ENCODE measurements around the gene CD99. TPM values are rescaled to one million over a fixed set of nuclear protein-coding genes. Genes with fewer than 3 reads are reported as not detected.
"Not testable (repeated sequence)": the region's sequence is repeated elsewhere in the genome, so short reads cannot be mapped to it uniquely, and the experiment has no call there.

Gene CD99
- total RNA-seq, 5 donors from 2014 or later (not counting 1 experiment from before 2014, with no cell fraction given): 141 to 294 (median 207) TPM

DNA sequence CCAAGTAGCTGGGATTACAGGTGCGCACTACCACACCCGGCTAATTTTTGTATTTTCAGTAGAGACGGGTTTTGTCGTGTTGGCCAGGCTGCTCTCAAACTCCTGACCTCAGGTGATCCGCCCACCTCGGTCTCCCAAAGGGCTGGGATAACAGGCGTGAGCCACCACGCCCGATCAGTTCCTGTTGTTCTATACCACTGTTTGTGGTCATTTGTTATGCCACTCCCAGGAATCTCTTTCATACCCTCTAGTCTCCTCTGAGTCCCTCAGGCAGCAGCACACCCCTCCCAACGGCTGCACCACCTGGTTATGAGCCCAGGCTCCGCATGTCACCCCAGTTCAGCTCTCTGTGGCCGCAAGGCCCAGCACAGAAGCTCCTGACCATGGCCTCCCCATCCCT, 17.5 kb upstream of the CD99 start:
- ATAC-seq (replicated peaks in 1 of 4) (no peak), DNase-seq (no peak)
- Mint-ChIP-seq H3K4me1 (no peaks in the 10 kb centered on the region), H3K27me3 (no peaks in the 10 kb centered on the region), H3K36me3 (peaks cover 7% of the 10 kb centered on the region), H3K27ac (no peak overlapping the region), H3K9me3 (peaks cover 0 to 2% (median 0%) of the 10 kb centered on the region in 3 donors), H3K4me3 (no peak overlapping the region)
- Histone ChIP-seq H3K9me3 (no peaks in the 10 kb centered on the region), H3K36me3 (ENCODE audit: control insufficient read depth in 2 of 2, extremely low read depth in 1 of 2, insufficient read depth in 1 of 2, low read length in 1 of 2) (no peaks in the 10 kb centered on the region), H3K27me3 (replicated peaks in 1 of 2; ENCODE audit: control insufficient read depth in 2 of 2, extremely low read depth in 1 of 2, insufficient read depth in 2 of 2, low read length in 1 of 2) (peaks cover 0 to 3% of the 10 kb centered on the region in 2 experiments), H3K4me3 (ENCODE audit: control insufficient read depth in 1 of 2, extremely low read depth in 1 of 2, low read length in 1 of 2) (no peak overlapping the region), H3K4me1 (ENCODE audit: control insufficient read depth in 1 of 2, extremely low read depth in 1 of 2, insufficient read depth in 2 of 2, low read length in 2 of 2) (no peaks in the 10 kb centered on the region), H3K27ac (ENCODE audit: low read length) (no peak overlapping the region)
- WGBS (ENCODE audit: insufficient coverage): 85% methylated on average over 12 of the region's 12 CpGs
- CTCF ChIA-PET: no interaction called here
- POLR2A ChIA-PET: no interaction called here

DNA sequence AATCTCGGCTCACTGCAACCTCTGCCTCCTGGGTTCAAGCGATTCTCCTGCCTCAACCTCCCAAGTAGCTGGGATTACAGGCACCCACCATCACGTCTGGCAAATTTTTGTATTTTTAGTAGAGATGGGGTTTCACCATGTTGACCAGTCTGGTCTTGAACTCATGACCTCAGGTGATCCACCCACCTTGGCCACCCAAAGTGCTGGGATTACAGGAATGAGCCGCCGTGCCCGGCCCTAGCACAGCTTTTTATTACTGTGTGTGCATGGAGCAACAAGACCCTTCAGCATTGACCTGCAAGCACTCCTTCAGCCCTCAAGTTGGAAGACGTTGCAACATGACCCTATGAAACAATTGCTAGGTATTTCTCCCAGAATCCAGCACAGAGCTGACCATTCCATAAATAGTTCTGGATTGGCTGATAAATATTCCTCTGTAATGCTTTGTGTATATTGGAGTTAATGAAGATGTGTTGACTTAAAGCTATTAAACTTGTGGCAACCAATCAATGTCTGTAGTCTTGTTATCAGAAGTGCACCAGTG, 15.4 kb upstream of the CD99 start:
- H3K27ac Mint-ChIP-seq; H3K36me3 Mint-ChIP-seq; H3K4me3 ChIP-seq (ENCODE audit: control insufficient read depth in 1 of 2, extremely low read depth in 1 of 2, low read length in 1 of 2); H3K4me1 Mint-ChIP-seq; DNase-seq; POLR2A ChIA-PET; ATAC-seq (replicated peaks in 1 of 4); H3K27me3 Mint-ChIP-seq; H3K27me3 ChIP-seq (replicated peaks in 1 of 2; ENCODE audit: control insufficient read depth in 2 of 2, extremely low read depth in 1 of 2, insufficient read depth in 2 of 2, low read length in 1 of 2); H3K4me1 ChIP-seq (ENCODE audit: control insufficient read depth in 1 of 2, extremely low read depth in 1 of 2, insufficient read depth in 2 of 2, low read length in 2 of 2); H3K4me3 Mint-ChIP-seq; H3K36me3 ChIP-seq (ENCODE audit: control insufficient read depth in 2 of 2, extremely low read depth in 1 of 2, insufficient read depth in 1 of 2, low read length in 1 of 2); H3K9me3 ChIP-seq; H3K27ac ChIP-seq (ENCODE audit: low read length); H3K9me3 Mint-ChIP-seq; CTCF ChIA-PET: not testable (repeated sequence)
- 95% methylated on average over 3 of the region's 7 CpGs for WGBS (ENCODE audit: insufficient coverage)

DNA sequence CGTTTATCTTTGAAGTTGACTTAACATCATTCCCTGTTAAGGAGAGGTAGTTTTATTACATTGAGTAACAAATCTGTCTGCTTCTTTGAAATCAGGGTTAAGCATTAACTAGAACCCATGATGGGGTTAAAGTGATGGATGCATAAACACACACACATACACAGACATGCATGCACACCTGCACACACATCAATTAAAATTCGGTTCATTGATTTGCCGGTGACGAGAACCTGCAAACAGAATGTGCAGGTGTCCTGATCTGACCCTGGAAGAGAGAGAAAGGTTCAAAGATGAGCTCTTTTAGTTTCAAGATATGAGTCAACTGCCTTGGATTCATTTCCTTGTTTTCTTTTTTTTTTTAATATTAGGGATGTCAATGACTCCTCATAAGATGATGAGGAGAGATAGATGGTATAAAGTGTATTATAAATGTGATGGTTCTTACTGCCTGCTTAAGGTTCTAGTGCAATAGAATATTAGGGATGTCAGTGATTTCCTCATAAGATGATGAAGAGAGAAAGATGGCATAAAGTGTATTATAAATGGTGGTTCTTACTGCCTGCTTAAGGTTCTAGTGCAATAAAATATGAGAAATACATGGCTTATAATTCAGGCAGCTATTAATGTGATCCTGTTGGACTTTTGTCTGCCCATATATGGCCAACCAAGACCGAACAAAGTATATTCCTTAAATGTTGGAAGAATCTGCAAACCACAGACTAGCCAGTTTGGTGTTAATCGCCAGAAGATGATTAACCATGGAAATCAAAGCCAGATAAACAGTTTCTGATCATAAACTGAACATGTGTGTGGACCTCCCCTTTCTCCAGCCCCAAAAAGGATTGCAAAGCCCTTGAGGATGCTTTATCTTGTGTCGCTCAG, 14.1 kb upstream of the CD99 start:
- 80% methylated on average over 1 of the region's 7 CpGs for WGBS (ENCODE audit: insufficient coverage)
- no peak overlapping the region for H3K27ac Mint-ChIP-seq
- no peak for DNase-seq
- peaks cover 12% of the 10 kb centered on the region for H3K36me3 Mint-ChIP-seq
- Histone ChIP-seq H3K4me3 (ENCODE audit: control insufficient read depth in 1 of 2, extremely low read depth in 1 of 2, low read length in 1 of 2) (no peak overlapping the region), H3K27me3 (replicated peaks in 1 of 2; ENCODE audit: control insufficient read depth in 2 of 2, extremely low read depth in 1 of 2, insufficient read depth in 2 of 2, low read length in 1 of 2) (peaks cover 0 to 3% of the 10 kb centered on the region in 2 experiments), H3K27ac (ENCODE audit: low read length) (no peak overlapping the region), H3K9me3 (no peaks in the 10 kb centered on the region), H3K36me3 (ENCODE audit: control insufficient read depth in 2 of 2, extremely low read depth in 1 of 2, insufficient read depth in 1 of 2, low read length in 1 of 2) (no peaks in the 10 kb centered on the region), H3K4me1 (ENCODE audit: control insufficient read depth in 1 of 2, extremely low read depth in 1 of 2, insufficient read depth in 2 of 2, low read length in 2 of 2) (no peaks in the 10 kb centered on the region)
- ChIA-PET POLR2A (no interaction called here), CTCF (no interaction called here)
- H3K4me1 Mint-ChIP-seq: no peaks in the 10 kb centered on the region
- ATAC-seq (replicated peaks in 1 of 4): no peak
- no peak overlapping the region for H3K4me3 Mint-ChIP-seq
- no peaks in the 10 kb centered on the region for H3K27me3 Mint-ChIP-seq
- peaks cover 0 to 2% (median 0%) of the 10 kb centered on the region in 3 donors for H3K9me3 Mint-ChIP-seq

DNA sequence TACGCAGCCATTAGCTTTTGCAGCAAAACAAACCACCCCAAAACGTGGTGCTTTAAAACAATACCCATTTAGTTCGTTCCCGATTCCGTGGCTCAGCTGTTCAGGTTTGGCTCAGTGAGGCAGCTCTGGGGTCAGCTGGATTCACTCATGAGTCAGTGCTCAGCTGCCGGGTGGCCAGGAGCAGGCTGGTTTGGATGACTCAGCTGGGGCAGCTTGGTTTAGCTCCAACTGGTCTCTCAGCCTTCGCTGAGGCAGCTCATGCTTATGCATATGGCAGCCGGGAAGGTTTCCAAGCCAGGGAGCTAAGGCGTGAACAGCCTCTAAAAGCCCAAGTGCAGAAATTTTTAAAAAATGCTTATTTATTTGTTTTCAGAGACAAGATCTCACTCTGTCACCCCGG, 13.3 kb upstream of the CD99 start:
- POLR2A ChIA-PET: no interaction called here
- Histone ChIP-seq H3K9me3 (no peaks in the 10 kb centered on the region), H3K4me3 (ENCODE audit: control insufficient read depth in 1 of 2, extremely low read depth in 1 of 2, low read length in 1 of 2) (no peak overlapping the region), H3K4me1 (ENCODE audit: control insufficient read depth in 1 of 2, extremely low read depth in 1 of 2, insufficient read depth in 2 of 2, low read length in 2 of 2) (no peaks in the 10 kb centered on the region), H3K27ac (ENCODE audit: low read length) (no peak overlapping the region), H3K27me3 (replicated peaks in 1 of 2; ENCODE audit: control insufficient read depth in 2 of 2, extremely low read depth in 1 of 2, insufficient read depth in 2 of 2, low read length in 1 of 2) (peaks cover 0 to 3% of the 10 kb centered on the region in 2 experiments), H3K36me3 (ENCODE audit: control insufficient read depth in 2 of 2, extremely low read depth in 1 of 2, insufficient read depth in 1 of 2, low read length in 1 of 2) (no peaks in the 10 kb centered on the region)
- H3K27me3 Mint-ChIP-seq: no peaks in the 10 kb centered on the region
- CTCF ChIA-PET: no interaction called here
- 85% methylated on average over 9 of the region's 10 CpGs for WGBS (ENCODE audit: insufficient coverage)
- DNase-seq (no peak), ATAC-seq (replicated peaks in 1 of 4) (no peak)
- H3K4me3 Mint-ChIP-seq: no peak overlapping the region
- peaks cover 12% of the 10 kb centered on the region for H3K36me3 Mint-ChIP-seq
- H3K27ac Mint-ChIP-seq: no peak overlapping the region
- H3K9me3 Mint-ChIP-seq: peaks cover 0 to under 1% (median 0%) of the 10 kb centered on the region in 3 donors
- H3K4me1 Mint-ChIP-seq: no peaks in the 10 kb centered on the region

DNA sequence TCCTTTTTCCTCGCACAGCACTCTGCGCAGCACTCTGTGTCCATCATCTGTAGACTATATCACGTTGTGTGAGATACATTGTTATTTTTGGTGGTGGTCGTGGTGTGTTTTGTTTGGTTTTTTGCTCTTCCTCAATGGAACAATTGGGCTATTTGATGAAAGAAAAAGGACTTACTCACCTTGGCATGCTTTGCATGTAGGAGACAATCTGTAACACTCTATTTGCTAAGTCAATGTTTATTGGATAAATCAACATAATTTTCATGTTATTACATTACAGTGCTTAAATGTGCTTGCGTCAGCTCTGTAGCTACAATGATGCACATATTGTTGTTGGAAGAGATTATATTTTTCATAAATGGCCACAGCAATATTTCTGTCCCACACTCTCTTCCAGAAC, 12.5 kb upstream of the CD99 start:
- no peak for DNase-seq
- no peaks in the 10 kb centered on the region for H3K4me1 ChIP-seq (ENCODE audit: control insufficient read depth in 1 of 2, extremely low read depth in 1 of 2, insufficient read depth in 2 of 2, low read length in 2 of 2)
- H3K27me3 ChIP-seq (replicated peaks in 1 of 2; ENCODE audit: control insufficient read depth in 2 of 2, extremely low read depth in 1 of 2, insufficient read depth in 2 of 2, low read length in 1 of 2): peaks cover 0 to 3% of the 10 kb centered on the region in 2 experiments
- no peaks in the 10 kb centered on the region for H3K9me3 ChIP-seq
- no peak for ATAC-seq (replicated peaks in 1 of 4)
- POLR2A ChIA-PET: no interaction called here
- Mint-ChIP-seq H3K4me1 (no peaks in the 10 kb centered on the region), H3K9me3 (no peaks in the 10 kb centered on the region), H3K4me3 (no peak overlapping the region), H3K36me3 (peaks cover 12% of the 10 kb centered on the region), H3K27me3 (no peaks in the 10 kb centered on the region), H3K27ac (no peak overlapping the region)
- no peak overlapping the region for H3K4me3 ChIP-seq (ENCODE audit: control insufficient read depth in 1 of 2, extremely low read depth in 1 of 2, low read length in 1 of 2)
- H3K36me3 ChIP-seq (ENCODE audit: control insufficient read depth in 2 of 2, extremely low read depth in 1 of 2, insufficient read depth in 1 of 2, low read length in 1 of 2): no peaks in the 10 kb centered on the region
- no peak overlapping the region for H3K27ac ChIP-seq (ENCODE audit: low read length)
- CTCF ChIA-PET: no interaction called here
- no CpG with 5 or more reads among the region's 5 CpGs for WGBS (ENCODE audit: insufficient coverage)

DNA sequence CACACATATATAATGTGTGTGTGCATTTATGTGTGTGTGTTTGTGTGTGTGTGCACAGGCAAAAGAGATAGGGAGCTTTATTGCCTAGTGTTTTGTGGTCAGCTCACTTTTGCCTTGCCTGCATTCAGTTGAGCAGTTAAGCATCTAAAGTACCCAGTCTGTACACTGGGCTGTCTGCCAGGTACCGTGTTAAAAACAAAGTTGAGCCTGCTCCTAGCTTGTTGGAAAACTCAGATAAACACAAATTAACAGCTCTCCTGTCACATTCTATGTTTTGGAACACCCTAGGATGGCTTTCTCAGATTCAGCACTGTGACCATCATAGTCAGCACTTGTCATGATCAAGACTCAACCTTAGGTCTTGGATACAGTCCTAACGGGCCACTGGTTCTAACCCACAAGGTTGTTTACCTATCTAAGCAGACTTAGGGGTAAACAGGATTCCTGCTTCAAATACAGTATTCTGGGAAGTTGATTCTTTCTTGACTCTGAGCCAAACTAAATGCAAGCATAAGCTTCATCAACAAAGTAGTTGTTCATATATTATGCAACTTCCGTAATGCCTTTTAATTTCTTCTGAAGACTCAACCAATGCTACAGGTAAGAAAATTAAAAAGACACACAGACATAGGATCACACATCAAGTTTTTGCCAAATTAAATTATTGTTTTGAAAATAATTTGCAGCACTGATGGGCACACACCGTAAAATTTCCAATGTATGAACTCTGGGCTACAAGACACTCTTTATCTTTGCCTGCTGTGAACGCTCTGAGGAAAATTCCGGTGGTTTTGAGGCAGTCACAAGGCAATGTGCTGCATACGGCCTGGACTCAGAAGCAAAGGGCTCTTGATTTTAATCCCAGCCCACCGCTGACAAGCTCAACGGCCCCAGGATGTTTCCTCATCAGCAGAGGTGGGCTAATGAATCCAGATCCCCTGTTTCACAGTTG, 11.3 kb upstream of the CD99 start:
- no peaks in the 10 kb centered on the region for H3K36me3 ChIP-seq (ENCODE audit: control insufficient read depth in 2 of 2, extremely low read depth in 1 of 2, insufficient read depth in 1 of 2, low read length in 1 of 2)
- Mint-ChIP-seq H3K4me1 (no peaks in the 10 kb centered on the region), H3K27me3 (no peaks in the 10 kb centered on the region), H3K27ac (no peak overlapping the region), H3K36me3 (peaks cover 12% of the 10 kb centered on the region), H3K4me3 (no peak overlapping the region), H3K9me3 (no peaks in the 10 kb centered on the region)
- no peaks in the 10 kb centered on the region for H3K9me3 ChIP-seq
- 80% methylated on average over 6 of the region's 9 CpGs for WGBS (ENCODE audit: insufficient coverage)
- H3K27me3 ChIP-seq (replicated peaks in 1 of 2; ENCODE audit: control insufficient read depth in 2 of 2, extremely low read depth in 1 of 2, insufficient read depth in 2 of 2, low read length in 1 of 2): peaks cover 0 to 3% of the 10 kb centered on the region in 2 experiments
- H3K27ac ChIP-seq (ENCODE audit: low read length): no peak overlapping the region
- ChIA-PET CTCF (no interaction called here), POLR2A (no interaction called here)
- no peak overlapping the region for H3K4me3 ChIP-seq (ENCODE audit: control insufficient read depth in 1 of 2, extremely low read depth in 1 of 2, low read length in 1 of 2)
- DNase-seq: no peak
- H3K4me1 ChIP-seq (ENCODE audit: control insufficient read depth in 1 of 2, extremely low read depth in 1 of 2, insufficient read depth in 2 of 2, low read length in 2 of 2): no peaks in the 10 kb centered on the region
- no peak for ATAC-seq (replicated peaks in 1 of 4)

Data from T-cell (primary cell).